IPS-NIHi7 (cell line): ENCODE results near the gene CAPN5.

Source experiments
- DNase-seq: peaks from one replicate; pipeline ENCODE4 v3.0.0; 2012; ENCODE audit warnings: mixed read lengths; ENCODE audit errors: extremely low spot score

Gene CAPN5

GRCh38 chr11:77082838-77083565 lies 16.2 kb downstream of the CAPN5 start:
- DNase-seq: no peak

GRCh38 chr11:77083566-77084245 lies 16.9 kb downstream of the CAPN5 start:
- no peak for DNase-seq

- no peak for DNase-seq
These were observed 17.9 kb downstream of the CAPN5 start for GRCh38 chr11:77084581-77085191.

- no peak for DNase-seq
These were observed 18.9 kb downstream of the CAPN5 start for GRCh38 chr11:77085652-77086051.

GRCh38 chr11:77086521-77087472 lies 20.0 kb downstream of the CAPN5 start:
- no peak for DNase-seq

- no peak for DNase-seq
These were observed 21.0 kb downstream of the CAPN5 start for GRCh38 chr11:77087723-77088225.

GRCh38 chr11:77088236-77089003 lies 21.6 kb downstream of the CAPN5 start:
- DNase-seq: no peak

- DNase-seq: no peak
These were observed 22.3 kb downstream of the CAPN5 start for GRCh38 chr11:77089004-77089545.

GRCh38 chr11:77090046-77090372 lies 23.2 kb downstream of the CAPN5 start:
- DNase-seq: no peak

- DNase-seq: peak; percentile 41
These were observed 23.8 kb downstream of the CAPN5 start for GRCh38 chr11:77090373-77091111.

GRCh38 chr11:77091146-77091940 lies 24.6 kb downstream of the CAPN5 start:
- DNase-seq: peak; percentile 95

GRCh38 chr11:77092382-77092781 lies 25.6 kb downstream of the CAPN5 start:
- no peak for DNase-seq

- DNase-seq: no peak
These were observed 26.5 kb downstream of the CAPN5 start for GRCh38 chr11:77093056-77093891.

GRCh38 chr11:77093987-77094840 lies 27.4 kb downstream of the CAPN5 start:
- DNase-seq: no peak

GRCh38 chr11:77094841-77095365 lies 28.1 kb downstream of the CAPN5 start:
- DNase-seq: no peak

GRCh38 chr11:77095551-77096490 lies 29.1 kb downstream of the CAPN5 start:
- DNase-seq: no peak
